ENCODE measurements around the gene CD2AP. TPM values are rescaled to one million over a fixed set of nuclear protein-coding genes. Genes with fewer than 3 reads are reported as not detected.
A peak's percentile ranks its signal among the peaks of the same experiment; 100 is the strongest.

CD2AP gene
- total and polyA plus RNA-seq, 9 of the 15 experiments (the other 6 are each of a cell fraction or from before 2014, with no cell fraction given), result 9.4 to 69.7 (median 38.7) TPM

DNA sequence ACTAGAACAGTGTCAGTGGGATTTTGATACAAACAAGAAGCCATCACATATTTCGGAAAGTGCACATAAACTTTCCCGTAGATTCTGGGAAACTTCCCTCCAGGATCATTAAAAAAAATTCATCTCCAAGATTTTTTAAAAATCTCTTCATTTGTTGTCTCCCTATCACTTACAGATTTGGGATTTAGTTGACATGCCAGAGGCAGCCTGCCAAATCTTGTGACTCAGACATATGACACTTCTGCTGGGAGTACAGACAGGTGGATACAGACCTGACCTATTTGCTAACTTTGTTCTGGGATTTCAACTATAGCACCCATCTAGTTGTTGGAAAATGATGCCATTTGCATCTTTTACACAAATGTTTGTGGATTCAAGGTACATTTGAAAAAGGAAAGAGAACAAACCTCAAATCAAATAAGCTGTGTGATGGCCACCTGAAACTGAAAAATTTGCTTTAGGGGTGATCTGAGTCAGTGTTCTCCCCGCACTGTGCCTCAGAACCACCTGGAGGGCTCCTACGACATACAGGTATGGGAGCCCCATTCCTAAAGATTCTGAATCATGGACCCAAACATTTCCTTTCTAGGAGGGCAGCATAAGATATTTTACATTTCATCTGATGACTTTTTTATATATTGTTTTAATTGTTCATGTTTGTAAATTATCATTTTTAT lies 21.9 kb upstream of the CD2AP start:
- DNase-seq (ENCODE audit: extremely low read depth in 1 of 4, low spot score in 3 of 4), result peak in 1 of 4 experiments; percentile 38
- no peaks in the 10 kb centered on the region for H3K9me3 ChIP-seq (replicated peaks; ENCODE audit: control insufficient read depth, insufficient read depth, low read depth, low read length)
- POLR2A ChIA-PET, result interaction anchor here (0.9 to 1.0 kb wide), 3 partner anchors 18 to 44 kb away, joined by 3 read pairs; no protein-coding TSS in a partner anchor
- H3K79me2 ChIP-seq (ENCODE audit: control insufficient read depth, insufficient read depth, low read length), result no peaks in the 10 kb centered on the region
- intact Hi-C loops (cut with micrococcal nuclease), result no loop called here
- no peak for FAIRE-seq
- H4K20me1 ChIP-seq (replicated peaks; ENCODE audit: control insufficient read depth, insufficient read depth, low read length), result no peaks in the 10 kb centered on the region
- no peak overlapping the region for H3K9ac ChIP-seq (ENCODE audit: insufficient read depth in 1 of 2, low read depth in 2 of 2, low read length in 2 of 2)
- BruUV-seq (replicated peaks), result no TSS peak
- ATAC-seq, result peak; percentile 44; the same call in 2 of the 3 replicates
- in situ Hi-C loops (cut with MboI), result no loop called here
- no peaks in the 10 kb centered on the region for H3K9me1 ChIP-seq (ENCODE audit: control insufficient read depth, insufficient read depth, low read length)
- H3K27ac ChIP-seq (ENCODE audit: extremely low read depth, low read depth, low read length), result no peak overlapping the region
- no peak overlapping the region for H2AFZ ChIP-seq (ENCODE audit: low read depth, low read length)
- H3K4me2 ChIP-seq (ENCODE audit: insufficient read depth, low read length), result no peak overlapping the region
- CTCF ChIA-PET (ENCODE audit: low intra/inter-chr PET ratio), result no interaction called here
- H3K4me1 ChIP-seq (replicated peaks in 1 of 2; ENCODE audit: control insufficient read depth in 2 of 2, insufficient read depth in 2 of 2, low read length in 2 of 2), result no peaks in the 10 kb centered on the region
- no peaks in the 10 kb centered on the region for H3K36me3 ChIP-seq (ENCODE audit: control insufficient read depth, insufficient read depth, low read length)
- H3K4me3 ChIP-seq, result no peak overlapping the region
- no peaks in the 10 kb centered on the region for H3K27me3 ChIP-seq (ENCODE audit: control insufficient read depth in 2 of 2, insufficient read depth in 2 of 2, low read length in 2 of 2)
- WGBS (ENCODE audit: insufficient coverage, low coverage, missing lambda C conversion rate), result 14% methylated on average over 4 of the region's 4 CpGs
- TF ChIP-seq FUS (optimal IDR thresholded peaks at IDR 0.05; ENCODE audit: low read depth, low read length) (no peak), JUND (IDR thresholded peaks at IDR 0.05; ENCODE audit: borderline replicate concordance, low read depth, low read length) (peak; percentile 28; the same call in 1 of the 2 replicates), JUND (tag; IDR thresholded peaks at IDR 0.05; ENCODE audit: borderline replicate concordance, low read depth, low read length) (peak; percentile 23; the same call in 1 of the 3 replicates), HLTF (IDR thresholded peaks at IDR 0.05) (no peak), ZBTB8A (IDR thresholded peaks at IDR 0.05; ENCODE audit: partially characterized antibody) (no peak), NBN (IDR thresholded peaks at IDR 0.05; ENCODE audit: low read depth) (no peak), HDAC6 (IDR thresholded peaks at IDR 0.05; ENCODE audit: low read depth, low read length) (no peak), GTF2F1 (IDR thresholded peaks at IDR 0.05; ENCODE audit: low read depth, low read length) (no peak), MIER1 (IDR thresholded peaks at IDR 0.05; ENCODE audit: low read depth) (no peak), POLR2B (IDR thresholded peaks at IDR 0.05; ENCODE audit: low read depth, partially characterized antibody) (no peak), ARHGAP35 (IDR thresholded peaks at IDR 0.05; ENCODE audit: partially characterized antibody) (no peak), ELK1 (CRISPR knock-in tag; IDR thresholded peaks at IDR 0.05) (no peak)
- TF ChIP-seq, protein P1, sequence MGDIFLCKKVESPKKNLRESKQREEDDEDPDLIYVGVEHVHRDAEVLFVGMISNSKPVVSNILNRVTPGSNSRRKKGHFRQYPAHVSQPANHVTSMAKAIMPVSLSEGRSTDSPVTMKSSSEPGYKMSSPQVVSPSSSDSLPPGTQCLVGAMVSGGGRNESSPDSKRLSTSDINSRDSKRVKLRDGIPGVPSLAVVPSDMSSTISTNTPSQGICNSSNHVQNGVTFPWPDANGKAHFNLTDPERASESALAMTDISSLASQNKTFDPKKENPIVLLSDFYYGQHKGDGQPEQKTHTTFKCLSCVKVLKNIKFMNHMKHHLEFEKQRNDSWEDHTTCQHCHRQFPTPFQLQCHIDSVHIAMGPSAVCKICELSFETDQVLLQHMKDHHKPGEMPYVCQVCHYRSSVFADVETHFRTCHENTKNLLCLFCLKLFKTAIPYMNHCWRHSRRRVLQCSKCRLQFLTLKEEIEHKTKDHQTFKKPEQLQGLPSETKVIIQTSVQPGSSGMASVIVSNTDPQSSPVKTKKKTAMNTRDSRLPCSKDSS (IDR thresholded peaks at IDR 0.05; ENCODE audit: low read depth, partially characterized antibody), result no peak
